ENCODE data around the gene GRIP1.

Gene GRIP1, protein sequence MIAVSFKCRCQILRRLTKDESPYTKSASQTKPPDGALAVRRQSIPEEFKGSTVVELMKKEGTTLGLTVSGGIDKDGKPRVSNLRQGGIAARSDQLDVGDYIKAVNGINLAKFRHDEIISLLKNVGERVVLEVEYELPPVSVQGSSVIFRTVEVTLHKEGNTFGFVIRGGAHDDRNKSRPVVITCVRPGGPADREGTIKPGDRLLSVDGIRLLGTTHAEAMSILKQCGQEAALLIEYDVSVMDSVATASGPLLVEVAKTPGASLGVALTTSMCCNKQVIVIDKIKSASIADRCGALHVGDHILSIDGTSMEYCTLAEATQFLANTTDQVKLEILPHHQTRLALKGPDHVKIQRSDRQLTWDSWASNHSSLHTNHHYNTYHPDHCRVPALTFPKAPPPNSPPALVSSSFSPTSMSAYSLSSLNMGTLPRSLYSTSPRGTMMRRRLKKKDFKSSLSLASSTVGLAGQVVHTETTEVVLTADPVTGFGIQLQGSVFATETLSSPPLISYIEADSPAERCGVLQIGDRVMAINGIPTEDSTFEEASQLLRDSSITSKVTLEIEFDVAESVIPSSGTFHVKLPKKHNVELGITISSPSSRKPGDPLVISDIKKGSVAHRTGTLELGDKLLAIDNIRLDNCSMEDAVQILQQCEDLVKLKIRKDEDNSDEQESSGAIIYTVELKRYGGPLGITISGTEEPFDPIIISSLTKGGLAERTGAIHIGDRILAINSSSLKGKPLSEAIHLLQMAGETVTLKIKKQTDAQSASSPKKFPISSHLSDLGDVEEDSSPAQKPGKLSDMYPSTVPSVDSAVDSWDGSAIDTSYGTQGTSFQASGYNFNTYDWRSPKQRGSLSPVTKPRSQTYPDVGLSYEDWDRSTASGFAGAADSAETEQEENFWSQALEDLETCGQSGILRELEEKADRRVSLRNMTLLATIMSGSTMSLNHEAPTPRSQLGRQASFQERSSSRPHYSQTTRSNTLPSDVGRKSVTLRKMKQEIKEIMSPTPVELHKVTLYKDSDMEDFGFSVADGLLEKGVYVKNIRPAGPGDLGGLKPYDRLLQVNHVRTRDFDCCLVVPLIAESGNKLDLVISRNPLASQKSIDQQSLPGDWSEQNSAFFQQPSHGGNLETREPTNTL

GRCh38 chr12:66678338-66679275, at the start of gene GRIP1:
TSS of gene GRIP1 (minus strand) at chr12:66679076. CDS start at chr12:66678904, 172 bp downstream.
- no peak for DNase-seq

DNA sequence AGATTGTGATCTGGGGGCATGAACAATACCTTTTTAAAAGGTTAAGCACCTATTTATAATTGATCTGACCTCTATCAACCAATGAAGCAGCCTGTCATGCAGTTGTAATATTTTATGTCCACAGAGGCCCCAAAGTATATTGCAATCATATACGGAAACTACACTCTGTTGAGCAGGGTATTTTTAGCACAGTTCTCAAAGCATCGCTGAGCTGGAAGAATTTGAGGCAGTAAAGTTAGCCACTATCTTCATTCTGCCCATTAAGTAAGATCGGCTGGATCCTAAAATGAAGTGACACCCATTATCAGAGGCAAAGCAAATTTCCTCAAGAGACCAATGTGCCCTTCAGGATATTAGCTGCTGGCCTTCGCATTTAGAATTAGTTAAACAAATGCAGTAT, 47.7 kb upstream of the GRIP1 start:
- DNase-seq = no peak

DNA sequence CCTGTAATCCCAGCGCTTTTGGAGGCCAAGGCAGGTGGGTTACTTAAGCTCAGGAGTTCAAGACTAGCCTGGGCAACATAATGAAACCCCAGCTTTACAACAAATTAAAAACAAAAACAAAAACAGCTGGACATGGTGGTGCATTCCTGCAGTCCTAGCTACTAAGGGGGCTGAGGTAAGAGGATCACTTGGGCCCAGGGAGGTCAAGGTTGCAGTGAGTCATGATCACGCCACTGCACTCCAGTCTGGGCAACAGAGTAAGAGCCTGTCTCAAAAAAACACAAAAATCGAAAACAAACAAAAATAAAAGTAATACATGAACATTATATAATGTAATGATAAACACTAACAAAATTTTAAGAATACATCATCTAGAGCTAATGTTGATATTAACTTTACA, 46.2 kb upstream of the GRIP1 start:
- DNase-seq = no peak

- DNase-seq = no peak
These were observed 45.7 kb upstream of the GRIP1 start for GRCh38 chr12:66724616-66725015.

DNA sequence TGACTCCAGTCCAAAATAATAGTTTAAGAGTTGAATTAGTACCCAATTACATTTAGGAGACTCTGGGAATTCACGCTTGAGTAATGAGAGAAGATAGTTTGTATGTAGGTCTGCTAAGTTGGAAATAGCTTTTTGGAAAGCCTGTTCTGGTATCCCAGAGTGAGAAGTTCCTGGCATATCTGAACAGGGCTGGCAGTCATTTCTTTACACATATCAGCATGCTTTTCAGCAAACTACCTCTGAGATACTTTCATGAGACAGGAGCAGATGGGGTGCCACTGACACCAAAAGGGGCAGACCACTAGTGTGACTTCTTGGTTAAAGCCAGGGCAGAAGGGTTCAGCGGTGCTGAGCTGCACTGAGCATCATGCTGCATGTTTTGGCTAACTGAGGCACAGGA, 45.1 kb upstream of the GRIP1 start:
- no peak for DNase-seq

DNA sequence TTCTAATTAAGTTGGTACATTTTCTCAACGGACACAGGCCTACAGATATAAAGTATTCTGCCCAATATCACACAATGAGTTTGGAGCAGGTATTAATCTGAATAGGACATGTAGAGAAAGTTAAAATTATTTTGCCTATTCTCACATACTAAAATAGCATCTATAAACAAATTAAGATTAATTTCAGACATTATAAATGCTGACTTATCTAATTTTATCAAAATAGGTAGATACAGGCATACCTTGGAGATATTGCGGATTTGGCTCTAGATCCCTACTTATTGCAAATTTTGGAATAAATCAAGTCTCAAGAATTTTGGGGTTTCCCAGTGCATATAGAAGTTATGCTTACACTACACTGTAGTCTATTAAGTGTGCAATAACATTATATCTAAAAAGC, 41.0 kb upstream of the GRIP1 start:
- no peak for DNase-seq

GRCh38 chr12:66717036-66717673, 38.3 kb upstream of the GRIP1 start:
- no peak for DNase-seq

GRCh38 chr12:66716522-66716921, 37.6 kb upstream of the GRIP1 start:
- DNase-seq = no peak

GRCh38 chr12:66714709-66715108, 35.8 kb upstream of the GRIP1 start:
- DNase-seq = no peak

DNA sequence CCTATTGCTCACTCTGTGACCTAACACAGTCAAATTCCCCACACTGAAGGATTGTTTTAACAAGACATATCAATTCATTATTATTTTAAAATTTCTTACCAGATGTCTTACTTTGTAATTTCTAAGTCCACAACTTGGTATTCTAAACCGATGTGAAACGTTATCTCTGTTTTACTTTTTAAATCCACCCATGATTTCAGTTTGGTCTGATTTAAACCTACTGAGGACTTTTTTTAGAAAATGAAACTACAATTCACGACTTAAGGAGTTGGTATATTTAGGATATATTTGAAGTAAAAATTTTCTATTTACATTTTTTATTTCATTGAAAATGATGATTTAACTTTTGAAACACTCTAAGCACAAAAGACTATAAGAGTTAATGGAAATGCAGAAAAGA, 35.1 kb upstream of the GRIP1 start:
- no peak for DNase-seq

GRCh38 chr12:66709893-66710292, 31.0 kb upstream of the GRIP1 start:
- no peak for DNase-seq

DNA sequence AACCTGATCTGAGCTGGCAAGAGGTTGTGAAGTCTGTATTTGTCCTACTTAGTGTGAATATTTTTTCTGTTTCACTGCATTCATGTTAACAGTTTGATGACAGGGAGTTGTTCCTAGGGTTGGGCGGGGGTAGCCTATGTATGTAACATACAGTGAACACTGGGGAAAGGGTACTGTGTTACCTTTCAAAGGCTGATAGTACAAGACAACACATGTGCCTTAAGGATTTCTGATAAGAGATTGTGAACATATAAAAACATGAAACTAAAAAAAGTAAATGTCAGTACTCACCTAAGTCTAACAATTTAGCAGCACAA, 30.5 kb upstream of the GRIP1 start:
- no peak for DNase-seq

GRCh38 chr12:66708704-66709456, 30.0 kb upstream of the GRIP1 start:
- no peak for DNase-seq

GRCh38 chr12:66707002-66707697, 28.3 kb upstream of the GRIP1 start:
- DNase-seq = no peak

DNA sequence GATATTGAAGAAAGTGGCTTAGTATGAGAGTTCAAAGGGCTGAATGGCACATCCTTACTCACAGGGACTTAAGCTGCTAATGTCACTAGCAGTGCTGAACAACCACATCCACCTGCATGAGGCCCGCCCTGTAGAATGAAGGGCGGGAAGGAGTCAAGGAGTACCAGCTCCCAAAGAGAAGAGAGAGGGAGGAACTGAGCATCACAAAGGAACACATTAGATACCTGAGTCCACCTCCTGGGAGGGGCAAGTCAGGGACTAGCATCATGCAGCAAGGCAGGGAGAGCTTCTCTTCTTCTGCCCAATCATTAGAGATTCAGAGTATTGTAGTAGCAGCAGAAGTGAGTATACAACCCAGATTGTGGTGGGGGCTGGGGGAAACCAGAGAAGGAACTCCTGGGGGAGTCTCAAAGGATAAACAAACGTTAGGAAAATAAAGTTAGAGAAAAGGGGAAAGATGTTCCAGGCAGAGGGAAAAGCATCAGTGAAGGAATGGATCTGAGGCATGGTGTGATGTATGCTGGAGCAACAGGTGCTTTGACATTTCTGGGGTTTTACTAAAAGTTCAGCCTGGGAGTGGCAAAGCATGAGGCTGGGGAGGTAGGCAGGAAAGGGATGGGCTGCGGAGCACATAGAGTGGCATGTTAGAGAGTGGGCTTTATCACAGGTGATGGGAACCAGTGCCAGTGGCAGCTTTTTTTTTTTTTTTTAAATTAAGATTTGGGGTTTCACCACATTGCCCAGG, 21.0 kb upstream of the GRIP1 start:
- no peak for DNase-seq

DNA sequence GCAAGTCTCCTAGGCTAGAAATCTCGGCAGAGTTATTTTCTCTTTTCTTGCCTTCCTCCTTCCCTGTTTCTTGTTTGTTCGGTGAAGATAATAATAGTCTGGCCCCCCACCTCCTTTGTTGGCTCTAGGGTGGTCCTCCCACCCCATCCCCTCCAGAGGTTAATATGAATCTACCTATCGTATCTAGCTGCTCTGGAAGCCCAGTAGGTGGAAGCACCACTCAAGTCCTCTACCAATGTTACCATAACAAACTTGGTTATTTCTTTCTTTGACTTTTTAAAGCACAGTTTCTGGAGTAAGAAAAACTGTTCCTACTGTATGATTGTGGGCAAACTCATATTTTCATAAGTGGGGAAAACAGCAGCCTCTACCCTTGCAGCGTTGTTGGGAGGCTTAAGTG, 19.7 kb upstream of the GRIP1 start:
- no peak for DNase-seq

DNA sequence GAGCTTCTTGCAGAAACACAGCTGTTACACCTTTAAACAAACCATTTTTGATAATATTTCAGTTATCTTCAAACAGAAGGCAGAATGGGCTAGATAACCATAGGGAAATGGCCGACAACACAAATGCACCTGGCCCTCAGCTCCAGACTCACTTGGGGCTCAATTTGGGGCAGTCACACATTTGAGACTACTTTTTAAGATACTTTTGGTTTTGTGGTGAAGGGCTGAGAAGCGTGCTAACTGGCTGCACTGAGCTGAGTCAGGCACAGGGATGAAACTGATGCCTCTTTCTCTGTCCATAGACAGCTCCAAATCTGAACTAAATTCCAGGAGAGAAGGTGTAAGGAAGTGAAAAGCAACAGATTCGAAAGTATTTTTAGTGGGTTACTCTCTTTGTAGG, 18.5 kb upstream of the GRIP1 start:
- no peak for DNase-seq

- DNase-seq = no peak
These were observed 16.1 kb upstream of the GRIP1 start for GRCh38 chr12:66694666-66695613.

Data from cortex of kidney (tissue), 1 donor.